Measurements from ENCODE around the gene PRODH2.

PRODH2 gene

GRCh38 chr19:35812220-35813042 lies at the start of gene PRODH2:
PRODH2 (minus strand) TSS chr19:35812845; CDS start chr19:35812805, 40 bp downstream.
- DNase-seq (ENCODE audit: low spot score): peak; percentile 8

GRCh38 chr19:35861640-35862160 lies 49.1 kb upstream of the PRODH2 start:
- no peak for DNase-seq (ENCODE audit: low spot score)

- no peak for DNase-seq (ENCODE audit: low spot score)
Measured at GRCh38 chr19:35860818-35861639, 48.4 kb upstream of the PRODH2 start.

- DNase-seq (ENCODE audit: low spot score): no peak
Measured at GRCh38 chr19:35860436-35860817, 47.8 kb upstream of the PRODH2 start.

- no peak for DNase-seq (ENCODE audit: low spot score)
Measured at GRCh38 chr19:35859414-35859813, 46.8 kb upstream of the PRODH2 start.

GRCh38 chr19:35858311-35858710 lies 45.7 kb upstream of the PRODH2 start:
- no peak for DNase-seq (ENCODE audit: low spot score)

- DNase-seq (ENCODE audit: low spot score): no peak
Measured at GRCh38 chr19:35856546-35857149, 44.0 kb upstream of the PRODH2 start, which contains the start of gene KIRREL2. KIRREL2 (plus strand) TSS chr19:35856911; CDS start chr19:35857120, 209 bp downstream.

- DNase-seq (ENCODE audit: low spot score): no peak
Measured at GRCh38 chr19:35853038-35853756, 40.6 kb upstream of the PRODH2 start.

- no peak for DNase-seq (ENCODE audit: low spot score)
Measured at GRCh38 chr19:35852029-35852780, 39.6 kb upstream of the PRODH2 start, which contains the start of gene NPHS1. NPHS1 (minus strand) TSS chr19:35852504; CDS start chr19:35851837, 667 bp downstream.

- DNase-seq (ENCODE audit: low spot score): no peak
Measured at GRCh38 chr19:35851213-35852028, 38.8 kb upstream of the PRODH2 start.

- DNase-seq (ENCODE audit: low spot score): no peak
Measured at GRCh38 chr19:35848919-35849505, 36.4 kb upstream of the PRODH2 start.

GRCh38 chr19:35848486-35848885 lies 35.8 kb upstream of the PRODH2 start:
- DNase-seq (ENCODE audit: low spot score): no peak

- DNase-seq (ENCODE audit: low spot score): no peak
Measured at GRCh38 chr19:35847911-35848310, 35.3 kb upstream of the PRODH2 start.

- no peak for DNase-seq (ENCODE audit: low spot score)
Measured at GRCh38 chr19:35846038-35846668, 33.5 kb upstream of the PRODH2 start.

GRCh38 chr19:35845215-35846037 lies 32.8 kb upstream of the PRODH2 start:
- DNase-seq (ENCODE audit: low spot score): peak; percentile 31

- DNase-seq (ENCODE audit: low spot score): no peak
Measured at GRCh38 chr19:35844482-35845214, 32.0 kb upstream of the PRODH2 start.
